ENCODE measurements around the gene KLRC2.
"Not testable (repeated sequence)": the region's sequence is repeated elsewhere in the genome, so short reads cannot be mapped to it uniquely, and the experiment has no call there.

The KLRC2 gene

GRCh38 chr12:10408842-10409241 is 27.0 kb downstream of the KLRC2 start:
- no peak overlapping the region for H3K4me3 ChIP-seq (replicated peaks; ENCODE audit: low read depth, low read length)
- no peak for TF ChIP-seq CTCF (IDR thresholded peaks at IDR 0.05; ENCODE audit: low read length, missing control alignments)
- DNase-seq (ENCODE audit: low read depth) = no peak

GRCh38 chr12:10406725-10407124 is 29.1 kb downstream of the KLRC2 start:
- no peak for DNase-seq (ENCODE audit: low read depth)
- TF ChIP-seq CTCF (IDR thresholded peaks at IDR 0.05; ENCODE audit: low read length, missing control alignments) = no peak
- no peak overlapping the region for H3K4me3 ChIP-seq (replicated peaks; ENCODE audit: low read depth, low read length)

- TF ChIP-seq CTCF (IDR thresholded peaks at IDR 0.05; ENCODE audit: low read length, missing control alignments) = no peak
- H3K4me3 ChIP-seq (replicated peaks; ENCODE audit: low read depth, low read length) = no peak overlapping the region
- DNase-seq (ENCODE audit: low read depth) = no peak
These were observed 30.5 kb downstream of the KLRC2 start for GRCh38 chr12:10405294-10405693.

- no peak for TF ChIP-seq CTCF (IDR thresholded peaks at IDR 0.05; ENCODE audit: low read length, missing control alignments)
- no peak for DNase-seq (ENCODE audit: low read depth)
- H3K4me3 ChIP-seq (replicated peaks; ENCODE audit: low read depth, low read length) = no peak overlapping the region
These were observed 31.0 kb downstream of the KLRC2 start for GRCh38 chr12:10404798-10405197.

GRCh38 chr12:10400829-10401228 is 35.0 kb downstream of the KLRC2 start:
- TF ChIP-seq CTCF (IDR thresholded peaks at IDR 0.05; ENCODE audit: low read length, missing control alignments) = no peak
- no peak overlapping the region for H3K4me3 ChIP-seq (replicated peaks; ENCODE audit: low read depth, low read length)
- no peak for DNase-seq (ENCODE audit: low read depth)

- no peak for TF ChIP-seq CTCF (IDR thresholded peaks at IDR 0.05; ENCODE audit: low read length, missing control alignments)
- DNase-seq (ENCODE audit: low read depth) = no peak
- H3K4me3 ChIP-seq (replicated peaks; ENCODE audit: low read depth, low read length) = no peak overlapping the region
These were observed 37.6 kb downstream of the KLRC2 start for GRCh38 chr12:10398168-10398567.

GRCh38 chr12:10397296-10397695 is 38.5 kb downstream of the KLRC2 start:
- H3K4me3 ChIP-seq (replicated peaks; ENCODE audit: low read depth, low read length) = no peak overlapping the region
- TF ChIP-seq CTCF (IDR thresholded peaks at IDR 0.05; ENCODE audit: low read length, missing control alignments) = no peak
- DNase-seq (ENCODE audit: low read depth) = no peak

GRCh38 chr12:10396176-10396575 is 39.6 kb downstream of the KLRC2 start:
- DNase-seq (ENCODE audit: low read depth); H3K4me3 ChIP-seq (replicated peaks; ENCODE audit: low read depth, low read length): not testable (repeated sequence)

All from fibroblast of pulmonary artery (primary cell).